Mesendoderm (in vitro differentiated cells): ENCODE data around the gene BACH2.

Experiments used
- DNase-seq: peaks from one replicate; pipeline ENCODE4 v3.0.0; 2013
- H2AK5ac ChIP-seq: 2 replicates; pipeline ENCODE4 v1.6.1; 2013; ENCODE audit warnings: low read length, inconsistent platforms
- H2BK120ac ChIP-seq: 2 replicates; pipeline ENCODE4 v1.6.1; 2013; ENCODE audit warnings: low read depth, mild to moderate bottlenecking, low read length, moderate library complexity, mixed read lengths
- H2BK15ac ChIP-seq: replicated peaks from 2 replicates; pipeline ENCODE4 v1.6.1; 2013; ENCODE audit warnings: low read depth, mild to moderate bottlenecking, moderate library complexity
- H2BK5ac ChIP-seq: 2 replicates; pipeline ENCODE4 v1.6.1; 2013; ENCODE audit warnings: low read length, inconsistent platforms
- H3K18ac ChIP-seq: 2 replicates; pipeline ENCODE4 v1.6.1; 2013; ENCODE audit warnings: mild to moderate bottlenecking, low read length, mixed read lengths
- H3K23ac ChIP-seq: one replicate; pipeline ENCODE4 v1.6.1; 2013; ENCODE audit warnings: low read length
- H3K27ac ChIP-seq: 2 replicates; pipeline ENCODE4 v1.5.1; 2013; ENCODE audit warnings: low read depth, mild to moderate bottlenecking, inconsistent platforms, low read length, moderate library complexity
- H3K27me3 ChIP-seq: 2 replicates; pipeline ENCODE4 v1.6.1; 2013; ENCODE audit warnings: low read length, control low read depth, mild to moderate bottlenecking, inconsistent platforms; ENCODE audit not compliant: insufficient read depth, poor library complexity
- H3K36me3 ChIP-seq: 2 replicates; pipeline ENCODE4 v1.6.1; 2013; ENCODE audit warnings: low read length, inconsistent platforms; ENCODE audit not compliant: control insufficient read depth, insufficient read depth
- H3K4ac ChIP-seq: one replicate; pipeline ENCODE4 v1.6.1; 2013; ENCODE audit warnings: low read depth, mild to moderate bottlenecking, low read length, moderate library complexity
- H3K4me1 ChIP-seq: 2 replicates; pipeline ENCODE4 v1.6.1; 2013; ENCODE audit warnings: low read depth, low read length, inconsistent platforms; ENCODE audit not compliant: control insufficient read depth
- H3K4me2 ChIP-seq: 2 replicates; pipeline ENCODE4 v1.6.1; 2013; ENCODE audit warnings: low read length
- H3K4me3 ChIP-seq: 2 replicates; pipeline ENCODE4 v1.5.1; 2013; ENCODE audit warnings: mild to moderate bottlenecking, low read length
- H3K56ac ChIP-seq: one replicate; pipeline ENCODE4 v1.6.1; 2013; ENCODE audit warnings: low read length
- H3K79me1 ChIP-seq: 2 replicates; pipeline ENCODE4 v1.6.1; 2013; ENCODE audit warnings: low read length, inconsistent platforms
- H3K79me2 ChIP-seq: 2 replicates; pipeline ENCODE4 v1.6.1; 2013; ENCODE audit warnings: mild to moderate bottlenecking, low read length; ENCODE audit not compliant: control insufficient read depth, insufficient read depth
- H3K9ac ChIP-seq: 2 replicates; pipeline ENCODE4 v1.6.1; 2013; ENCODE audit warnings: low read length, inconsistent platforms
- H4K5ac ChIP-seq: one replicate; pipeline ENCODE4 v1.6.1; 2013; ENCODE audit warnings: low read length
- H4K8ac ChIP-seq: one replicate; pipeline ENCODE4 v1.6.1; 2013; ENCODE audit warnings: low read depth, mild to moderate bottlenecking, control low read depth, low read length, moderate library complexity
- WGBS: extraction: QIAGEN DNeasy Blood & Tissue Kit; methylation state at CpG from one replicate; pipeline ENCODE4 v1.1.7; 2013; ENCODE audit warnings: low lambda C conversion rate, missing lambda C conversion rate; ENCODE audit not compliant: insufficient coverage; ENCODE audit errors: extremely low coverage; 5-methylcytosine and 5-hydroxymethylcytosine counted together

Gene BACH2

GRCh38 chr6:90194371-90194841 lies 102.2 kb downstream of the BACH2 start:
- Histone ChIP-seq H3K4me3 (no peak overlapping the region), H3K4ac (no peak overlapping the region), H2AK5ac (no peak overlapping the region), H3K56ac (no peak overlapping the region), H3K4me1 (peaks cover 4% of the 10 kb centered on the region), H3K18ac (no peak overlapping the region), H2BK15ac (no peak overlapping the region), H4K8ac (no peak overlapping the region), H3K79me2 (no peaks in the 10 kb centered on the region), H3K4me2 (no peak overlapping the region), H3K27me3 (no peaks in the 10 kb centered on the region), H3K9ac (no peak overlapping the region), H2BK120ac (no peak overlapping the region), H3K36me3 (no peaks in the 10 kb centered on the region), H2BK5ac (no peak overlapping the region), H3K27ac (no peak overlapping the region), H3K79me1 (no peaks in the 10 kb centered on the region), H4K5ac (no peak overlapping the region), H3K23ac (no peak overlapping the region)
- no CpG with 5 or more reads among the region's 4 CpGs for WGBS
- DNase-seq: no peak

- no peak overlapping the region for H3K4me3 ChIP-seq
- WGBS: no CpG with 5 or more reads among the region's 4 CpGs
- H3K4me2 ChIP-seq: no peak overlapping the region
- no peak overlapping the region for H3K56ac ChIP-seq
- no peak overlapping the region for H2BK120ac ChIP-seq
- no peak overlapping the region for H3K18ac ChIP-seq
- H3K27ac ChIP-seq: no peak overlapping the region
- H4K5ac ChIP-seq: no peak overlapping the region
- no peaks in the 10 kb centered on the region for H3K79me2 ChIP-seq
- no peaks in the 10 kb centered on the region for H3K79me1 ChIP-seq
- no peaks in the 10 kb centered on the region for H3K36me3 ChIP-seq
- DNase-seq: no peak
- H2BK5ac ChIP-seq: no peak overlapping the region
- no peak overlapping the region for H2BK15ac ChIP-seq
- no peak overlapping the region for H3K23ac ChIP-seq
- no peaks in the 10 kb centered on the region for H3K27me3 ChIP-seq
- no peak overlapping the region for H2AK5ac ChIP-seq
- peaks cover 4% of the 10 kb centered on the region for H3K4me1 ChIP-seq
- H3K4ac ChIP-seq: no peak overlapping the region
- H3K9ac ChIP-seq: no peak overlapping the region
- H4K8ac ChIP-seq: no peak overlapping the region
Observed at GRCh38 chr6:90193359-90193758, 103.3 kb downstream of the BACH2 start.

- no peak for DNase-seq
- H4K8ac ChIP-seq: no peak overlapping the region
- no peaks in the 10 kb centered on the region for H3K27me3 ChIP-seq
- no peak overlapping the region for H4K5ac ChIP-seq
- no peak overlapping the region for H3K4me2 ChIP-seq
- no peak overlapping the region for H3K23ac ChIP-seq
- H3K4me1 ChIP-seq: peaks cover 4% of the 10 kb centered on the region
- H3K79me2 ChIP-seq: no peaks in the 10 kb centered on the region
- no peak overlapping the region for H2BK15ac ChIP-seq
- no peak overlapping the region for H3K18ac ChIP-seq
- H3K79me1 ChIP-seq: no peaks in the 10 kb centered on the region
- H2BK5ac ChIP-seq: no peak overlapping the region
- no peak overlapping the region for H2AK5ac ChIP-seq
- H3K4ac ChIP-seq: no peak overlapping the region
- H3K9ac ChIP-seq: no peak overlapping the region
- no peaks in the 10 kb centered on the region for H3K36me3 ChIP-seq
- no peak overlapping the region for H2BK120ac ChIP-seq
- H3K27ac ChIP-seq: no peak overlapping the region
- H3K56ac ChIP-seq: no peak overlapping the region
- no CpG with 5 or more reads among the region's 3 CpGs for WGBS
- no peak overlapping the region for H3K4me3 ChIP-seq
Observed at GRCh38 chr6:90192857-90193256, 103.8 kb downstream of the BACH2 start.

- no peak for DNase-seq
- Histone ChIP-seq H3K27ac (no peak overlapping the region), H3K4me1 (peaks cover 4% of the 10 kb centered on the region), H3K79me1 (no peaks in the 10 kb centered on the region), H3K4ac (no peak overlapping the region), H4K8ac (no peak overlapping the region), H3K36me3 (no peaks in the 10 kb centered on the region), H4K5ac (no peak overlapping the region), H3K27me3 (no peaks in the 10 kb centered on the region), H2BK15ac (no peak overlapping the region), H2BK120ac (no peak overlapping the region), H2AK5ac (no peak overlapping the region), H3K9ac (no peak overlapping the region), H3K4me3 (no peak overlapping the region), H3K4me2 (no peak overlapping the region), H3K23ac (no peak overlapping the region), H2BK5ac (no peak overlapping the region), H3K79me2 (no peaks in the 10 kb centered on the region), H3K56ac (no peak overlapping the region), H3K18ac (no peak overlapping the region)
- WGBS: no CpG with 5 or more reads among the region's 5 CpGs
Observed at GRCh38 chr6:90190752-90191395, 105.8 kb downstream of the BACH2 start.

GRCh38 chr6:90190131-90190530 lies 106.5 kb downstream of the BACH2 start:
- no peak overlapping the region for H3K18ac ChIP-seq
- no CpG with 5 or more reads among the region's 4 CpGs for WGBS
- no peak overlapping the region for H3K27ac ChIP-seq

More at GRCh38 chr6:90190131-90190530, 106.5 kb downstream of the BACH2 start:
- Histone ChIP-seq H3K4ac (no peak overlapping the region), H2AK5ac (no peak overlapping the region), H4K5ac (no peak overlapping the region), H4K8ac (no peak overlapping the region), H3K79me1 (no peaks in the 10 kb centered on the region), H3K56ac (no peak overlapping the region), H3K23ac (no peak overlapping the region), H3K9ac (no peak overlapping the region), H3K27me3 (no peaks in the 10 kb centered on the region), H2BK5ac (no peak overlapping the region), H3K79me2 (no peaks in the 10 kb centered on the region), H2BK120ac (no peak overlapping the region), H3K36me3 (no peaks in the 10 kb centered on the region), H2BK15ac (no peak overlapping the region), H3K4me1 (peaks cover 1% of the 10 kb centered on the region), H3K4me2 (no peak overlapping the region), H3K4me3 (no peak overlapping the region)
- DNase-seq: no peak
